GM18868 (cell line): Measurements from ENCODE around the gene SSMEM1.
"Not testable (repeated sequence)": the region's sequence is repeated elsewhere in the genome, so short reads cannot be mapped to it uniquely, and the experiment has no call there.

Source experiments
- ATAC-seq: cut with Tn5 transposase; IDR thresholded peaks from one replicate; pipeline ENCODE4 v1.9.1; 2021; ENCODE audit warnings: mild to moderate bottlenecking, moderate library complexity; ENCODE audit not compliant: unreplicated experiment

The SSMEM1 gene

GRCh38 chr7:130210181-130210935 lies 2.7 kb downstream of the SSMEM1 start:
- ATAC-seq: no peak

- ATAC-seq: no peak
These were observed 6.2 kb downstream of the SSMEM1 start for GRCh38 chr7:130213828-130214227.

GRCh38 chr7:130216025-130216424 lies 8.4 kb downstream of the SSMEM1 start:
- ATAC-seq: no peak

GRCh38 chr7:130216750-130217149 lies 9.1 kb downstream of the SSMEM1 start:
- ATAC-seq: no peak

- no peak for ATAC-seq
These were observed 11.4 kb downstream of the SSMEM1 start for GRCh38 chr7:130218806-130219620.

GRCh38 chr7:130219871-130220270 lies 12.2 kb downstream of the SSMEM1 start:
- no peak for ATAC-seq

- no peak for ATAC-seq
These were observed 14.1 kb downstream of the SSMEM1 start for GRCh38 chr7:130221746-130222145.

- no peak for ATAC-seq
These were observed 16.0 kb downstream of the SSMEM1 start for GRCh38 chr7:130223646-130224045.

GRCh38 chr7:130224210-130224609 lies 16.6 kb downstream of the SSMEM1 start:
- ATAC-seq: no peak

- not testable (repeated sequence) for ATAC-seq
These were observed 17.3 kb downstream of the SSMEM1 start for GRCh38 chr7:130224923-130225322.

- ATAC-seq: no peak
These were observed 18.7 kb downstream of the SSMEM1 start for GRCh38 chr7:130226333-130226732.

GRCh38 chr7:130227883-130228575 lies 20.4 kb downstream of the SSMEM1 start:
- ATAC-seq: no peak

- ATAC-seq: no peak
These were observed 21.3 kb downstream of the SSMEM1 start for GRCh38 chr7:130228840-130229502.

- ATAC-seq: not testable (repeated sequence)
These were observed 22.3 kb downstream of the SSMEM1 start for GRCh38 chr7:130229981-130230380.

GRCh38 chr7:130231792-130232191 lies 24.1 kb downstream of the SSMEM1 start:
- ATAC-seq: no peak

GRCh38 chr7:130232209-130232608 lies 24.5 kb downstream of the SSMEM1 start:
- no peak for ATAC-seq

GRCh38 chr7:130234078-130234477 lies 26.4 kb downstream of the SSMEM1 start:
- ATAC-seq: no peak

GRCh38 chr7:130236361-130236760 lies 28.7 kb downstream of the SSMEM1 start:
- not testable (repeated sequence) for ATAC-seq

- no peak for ATAC-seq
These were observed 32.6 kb downstream of the SSMEM1 start for GRCh38 chr7:130240240-130240639.

- peak; percentile 73 for ATAC-seq
These were observed 34.7 kb downstream of the SSMEM1 start for GRCh38 chr7:130242198-130243014.
